ENCODE results near the gene TMEM91. TPM values are rescaled to one million over a fixed set of nuclear protein-coding genes. Genes with fewer than 3 reads are reported as not detected.

The TMEM91 gene
- total and polyA plus RNA-seq, 9 of the 15 experiments (the other 6 are each of a cell fraction or from before 2014, with no cell fraction given) = 1.2 to 5.2 (median 2.7) TPM

GRCh38 chr19:41363753-41364523, 12.4 kb upstream of the TMEM91 start, which contains the start of gene B9D2 (continued):
- TF ChIP-seq SNAPC5 (CRISPR knock-in tag; IDR thresholded peaks at IDR 0.05) (no peak), IRF2 (CRISPR knock-in tag; IDR thresholded peaks at IDR 0.05) (no peak), STAT6 (CRISPR knock-in tag; IDR thresholded peaks at IDR 0.05) (no peak), ZNF407 (IDR thresholded peaks at IDR 0.05; ENCODE audit: low read depth) (no peak), MCM7 (IDR thresholded peaks at IDR 0.05) (no peak), ZNF707 (CRISPR knock-in tag; conservative IDR thresholded peaks at IDR 0.05) (no peak), ZNF785 (CRISPR knock-in tag; IDR thresholded peaks at IDR 0.05) (no peak), ZNF512 (tag; IDR thresholded peaks at IDR 0.05) (no peak), ZNF518B (CRISPR knock-in tag; IDR thresholded peaks at IDR 0.05) (no peak), TEAD1 (CRISPR knock-in tag; IDR thresholded peaks at IDR 0.05) (peak; percentile 28 to 47; a peak in 1 of 4 replicates)

Measured in K562 (cell line).